GM23248 (cell line): ENCODE data around the gene TWIST2. TPM values are rescaled to one million over a fixed set of nuclear protein-coding genes. Genes with fewer than 3 reads are reported as not detected.

Experiments used
- DNase-seq: peaks from one replicate; pipeline ENCODE4 v3.0.0-alpha.2; 2015
- H2AFZ ChIP-seq: fragments of 200-600 bp; sonication (generic); 2 replicates; pipeline ENCODE4 v1.6.1; 2016; ENCODE audit warnings: antibody characterized with exemption
- H3F3A ChIP-seq: fragments of 200-600 bp; sonication (generic); 2 replicates; pipeline ENCODE4 v1.6.1; 2016; ENCODE audit warnings: mild to moderate bottlenecking, antibody characterized with exemption, mixed run types; ENCODE audit not compliant: insufficient read depth
- H3K27ac ChIP-seq: fragments of 200-600 bp; sonication (generic); 2 replicates; pipeline ENCODE4 v1.5.1; 2016; ENCODE audit warnings: mild to moderate bottlenecking
- H3K27me3 ChIP-seq: fragments of 200-600 bp; sonication (generic); replicated peaks from 2 replicates; pipeline ENCODE4 v1.6.1; 2016; ENCODE audit warnings: mild to moderate bottlenecking; ENCODE audit not compliant: insufficient read depth
- H3K36me3 ChIP-seq: fragments of 200-600 bp; sonication (generic); 2 replicates; pipeline ENCODE4 v1.6.1; 2016; ENCODE audit warnings: low read depth, mild to moderate bottlenecking
- H3K4me1 ChIP-seq: fragments of 200-600 bp; sonication (generic); 2 replicates; pipeline ENCODE4 v1.6.1; 2016; ENCODE audit warnings: mild to moderate bottlenecking; ENCODE audit not compliant: insufficient read depth
- H3K4me2 ChIP-seq: fragments of 200-600 bp; sonication (generic); one replicate; pipeline ENCODE4 v1.6.1; 2016; ENCODE audit warnings: mild to moderate bottlenecking; ENCODE audit not compliant: unreplicated experiment
- H3K4me3 ChIP-seq: fragments of 200-600 bp; sonication (generic); 2 replicates; pipeline ENCODE4 v1.5.1; 2016; ENCODE audit warnings: mild to moderate bottlenecking
- H3K79me2 ChIP-seq: fragments of 200-600 bp; sonication (generic); 2 replicates; pipeline ENCODE4 v1.6.1; 2016; ENCODE audit warnings: mild to moderate bottlenecking; ENCODE audit not compliant: insufficient read depth
- H3K9ac ChIP-seq: fragments of 200-600 bp; sonication (generic); 2 replicates; pipeline ENCODE4 v1.6.1; 2016; ENCODE audit warnings: mild to moderate bottlenecking
- H3K9me2 ChIP-seq: fragments of 200-600 bp; sonication (generic); 2 replicates; pipeline ENCODE4 v1.6.1; 2016; ENCODE audit warnings: mixed run types, mild to moderate bottlenecking, moderate library complexity; ENCODE audit not compliant: insufficient read depth
- H3K9me3 ChIP-seq: fragments of 200-600 bp; sonication (generic); one replicate; pipeline ENCODE4 v1.6.1; 2017; ENCODE audit warnings: low read depth
- H4K20me1 ChIP-seq: fragments of 200-600 bp; sonication (generic); 2 replicates; pipeline ENCODE4 v1.6.0; 2016; ENCODE audit not compliant: insufficient read depth
- EZH2 ChIP-seq: fragments of 200-600 bp; sonication (generic); IDR thresholded peaks from 2 replicates; pipeline ENCODE4 v1.6.1; 2018; ENCODE audit warnings: antibody characterized with exemption, mild to moderate bottlenecking; ENCODE audit not compliant: insufficient read depth, poor library complexity, severe bottlenecking
- EZH2phosphoT487 ChIP-seq: fragments of 200-600 bp; sonication (generic); IDR thresholded peaks from 2 replicates; pipeline ENCODE4 v1.6.1; 2018; ENCODE audit warnings: antibody characterized with exemption, moderate library complexity, mild to moderate bottlenecking, low read depth; ENCODE audit not compliant: insufficient read depth
- WGBS, 2 experiments: methylation state at CpG; one replicate each; pipeline ENCODE4 v1.1.6; 2015 to 2017; ENCODE audit warnings: low lambda C conversion rate in 2 of 2, low coverage in 1 of 2; ENCODE audit errors: missing lambda C conversion rate in 2 of 2; 5-methylcytosine and 5-hydroxymethylcytosine counted together
- in situ Hi-C: fragments of 300-500 bp; cut with MboI; formaldehyde crosslinking; loops from 2 replicates; pipeline ENCODE4 v1.15.0; 2020
- polyA plus RNA-seq: library from polyadenylated mRNA; unstranded; fragments of >200 nt; fragmentation: Nextera tagmentation; extraction: Ambion mirVana; gene quantifications from 2 replicates; pipeline ENCODE4 v1.2.1, GENCODE V29; 2016
- total RNA-seq: library from RNA; depleted of rRNA; stranded (reverse); fragments of >200 nt; shearing (Covaris generic); gene quantifications from 2 replicates; pipeline ENCODE4 v1.2.3, GENCODE V29; 2014

The TWIST2 gene
- total and polyA plus RNA-seq, 2 experiments from 2014 or later: 248 to 544 TPM

- Histone ChIP-seq H3K4me3 (no peak overlapping the region), H3K4me2 (peak overlapping the region; percentile 1), H3K27ac (peak overlapping the region; percentile 86), H3K79me2 (peaks cover 100% of the 10 kb centered on the region), H3K9ac (peak overlapping the region; percentile 68), H3K9me3 (no peaks in the 10 kb centered on the region), H3K9me2 (no peaks in the 10 kb centered on the region), H2AFZ (no peak overlapping the region), H3K36me3 (peaks cover 29% of the 10 kb centered on the region), H3K27me3 (no peaks in the 10 kb centered on the region), H4K20me1 (peaks cover 13% of the 10 kb centered on the region; the same call in 1 of the 2 replicates), H3F3A (peaks cover 89% of the 10 kb centered on the region), H3K4me1 (peaks cover 91% of the 10 kb centered on the region)
- TF ChIP-seq EZH2phosphoT487: no peak
- TF ChIP-seq EZH2: no peak
- peak; percentile 77 for DNase-seq
- 23 to 25% methylated on average over 28 to 29 of the region's 29 CpGs for WGBS, 2 experiments
- in situ Hi-C loops: no loop called here
These were observed 43.7 kb downstream of the TWIST2 start for GRCh38 chr2:238891457-238892203.

DNA sequence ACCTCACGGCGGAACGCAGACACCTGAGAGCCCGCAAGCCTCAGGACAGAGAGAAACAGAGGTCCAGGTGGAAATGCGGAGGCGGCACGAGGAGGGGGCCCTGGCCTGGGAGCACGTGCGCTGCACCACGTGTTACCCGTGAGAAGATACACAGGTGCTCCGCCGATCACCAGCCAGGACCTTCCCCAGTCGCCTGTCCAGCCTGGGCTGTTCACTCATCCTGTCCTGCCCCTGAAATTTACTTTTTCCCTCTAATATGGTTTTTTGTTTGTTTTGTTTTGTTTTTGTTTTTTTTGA lies 44.3 kb downstream of the TWIST2 start:
- H3K4me1 ChIP-seq: peaks cover 91% of the 10 kb centered on the region
- no peak for DNase-seq

DNA sequence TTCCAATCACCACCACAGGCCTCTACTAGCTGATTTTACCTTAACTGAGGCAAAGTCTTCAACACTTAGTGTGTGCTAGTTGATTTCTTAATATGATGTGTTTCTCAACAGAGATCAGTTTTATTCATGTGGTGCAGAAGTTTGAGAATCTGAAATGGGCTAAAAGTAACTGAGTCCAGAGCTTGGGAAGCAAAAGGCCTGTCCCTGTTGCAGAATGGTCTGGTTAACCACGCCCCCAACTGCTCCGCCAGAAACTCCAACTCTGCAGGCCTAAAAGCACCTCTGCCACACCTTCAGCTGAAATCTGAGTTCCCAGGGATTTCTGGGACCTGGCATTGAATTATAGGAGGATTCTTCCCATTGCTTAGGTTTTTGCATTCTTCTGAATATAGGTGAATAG lies 44.9 kb downstream of the TWIST2 start:
- Histone ChIP-seq H3K27me3 (no peaks in the 10 kb centered on the region), H3K27ac (peak overlapping the region; percentile 86), H2AFZ (no peak overlapping the region), H3K36me3 (peaks cover 20% of the 10 kb centered on the region), H3K9me3 (no peaks in the 10 kb centered on the region), H3K9me2 (no peaks in the 10 kb centered on the region), H3F3A (peaks cover 89% of the 10 kb centered on the region), H3K9ac (peak overlapping the region; percentile 68), H3K4me3 (no peak overlapping the region), H4K20me1 (peaks cover 7% of the 10 kb centered on the region; the same call in 1 of the 2 replicates), H3K4me2 (peak overlapping the region; percentile 63), H3K79me2 (peaks cover 100% of the 10 kb centered on the region), H3K4me1 (peaks cover 91% of the 10 kb centered on the region)
- TF ChIP-seq EZH2phosphoT487 (no peak), EZH2 (no peak)
- peak; percentile 46 for DNase-seq
- 53 to 58% methylated on average over 2 of the region's 2 CpGs for WGBS, 2 experiments
- in situ Hi-C loops: no loop called here

More for the DNA sequence above, 44.3 kb downstream of the TWIST2 start:
- Histone ChIP-seq H3K79me2 (peaks cover 100% of the 10 kb centered on the region), H3F3A (peaks cover 89% of the 10 kb centered on the region), H3K4me2 (peak overlapping the region; percentile 1), H3K27me3 (no peaks in the 10 kb centered on the region), H3K27ac (peak overlapping the region; percentile 86), H3K9me3 (no peaks in the 10 kb centered on the region), H3K4me3 (no peak overlapping the region), H2AFZ (no peak overlapping the region), H3K9ac (peak overlapping the region; percentile 68), H3K9me2 (no peaks in the 10 kb centered on the region), H4K20me1 (peaks cover 13% of the 10 kb centered on the region; the same call in 1 of the 2 replicates), H3K36me3 (peaks cover 25% of the 10 kb centered on the region)
- 51 to 56% methylated on average over 14 of the region's 14 CpGs for WGBS, 2 experiments
- no peak for TF ChIP-seq EZH2
- no peak for TF ChIP-seq EZH2phosphoT487
- in situ Hi-C loops: no loop called here

DNA sequence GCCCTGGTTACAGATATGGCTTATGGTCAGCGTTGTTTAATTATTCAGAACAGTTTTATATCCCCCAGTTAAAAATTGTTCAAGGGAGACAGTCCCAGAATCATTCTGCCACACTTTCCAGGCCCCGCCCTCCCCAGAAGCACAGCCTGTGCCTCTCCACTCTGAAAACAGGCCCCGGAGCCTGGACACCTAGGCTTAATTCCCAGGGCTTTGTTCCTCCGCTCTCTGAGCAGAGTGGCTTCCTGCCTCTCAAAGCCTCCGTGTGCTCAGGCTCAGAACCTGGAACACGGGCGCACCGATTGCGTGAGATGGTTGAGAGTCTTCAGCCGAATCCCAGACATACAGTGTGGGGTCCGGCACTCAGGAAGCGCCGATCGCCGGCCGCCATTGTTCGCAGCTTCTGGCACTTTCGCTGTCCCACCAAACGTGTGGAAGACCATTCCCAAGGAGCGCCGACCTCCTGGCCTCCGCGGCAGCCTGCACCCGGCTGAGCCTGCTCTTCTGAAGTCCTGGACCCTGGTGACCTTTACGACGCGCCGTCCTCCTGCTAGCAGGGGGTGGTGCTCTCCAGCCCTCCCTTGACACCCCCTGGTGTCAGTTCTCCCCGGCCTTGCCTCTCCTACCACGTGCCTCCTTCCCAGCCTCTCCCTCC lies 45.6 kb downstream of the TWIST2 start:
- H3K9ac ChIP-seq: peak overlapping the region; percentile 68
- H3K9me3 ChIP-seq: no peaks in the 10 kb centered on the region
- H3K27ac ChIP-seq: peak overlapping the region; percentile 86
- H4K20me1 ChIP-seq: peaks cover 5% of the 10 kb centered on the region; the same call in 1 of the 2 replicates
- H3K27me3 ChIP-seq: no peaks in the 10 kb centered on the region
- H3K4me3 ChIP-seq: no peak overlapping the region
- WGBS, 2 experiments: 17 to 26% methylated on average over 17 to 30 of the region's 30 CpGs
- peak overlapping the region; percentile 63 for H3K4me2 ChIP-seq
- peaks cover 13% of the 10 kb centered on the region for H3K36me3 ChIP-seq
- H3F3A ChIP-seq: peaks cover 89% of the 10 kb centered on the region
- DNase-seq: peak; percentile 66
- H3K79me2 ChIP-seq: peaks cover 100% of the 10 kb centered on the region
- no peaks in the 10 kb centered on the region for H3K9me2 ChIP-seq
- in situ Hi-C loops: no loop called here
- TF ChIP-seq EZH2phosphoT487: no peak
- no peak for TF ChIP-seq EZH2
- H2AFZ ChIP-seq: no peak overlapping the region
- H3K4me1 ChIP-seq: peaks cover 91% of the 10 kb centered on the region
